ENCODE measurements around the gene SUCLG2. TPM values are rescaled to one million over a fixed set of nuclear protein-coding genes. Genes with fewer than 3 reads are reported as not detected.

Gene SUCLG2
- total RNA-seq, 3 donors from 2014 or later (not counting 1 experiment from before 2014, with no cell fraction given), result 43.6 to 55.8 (median 49.9) TPM

DNA sequence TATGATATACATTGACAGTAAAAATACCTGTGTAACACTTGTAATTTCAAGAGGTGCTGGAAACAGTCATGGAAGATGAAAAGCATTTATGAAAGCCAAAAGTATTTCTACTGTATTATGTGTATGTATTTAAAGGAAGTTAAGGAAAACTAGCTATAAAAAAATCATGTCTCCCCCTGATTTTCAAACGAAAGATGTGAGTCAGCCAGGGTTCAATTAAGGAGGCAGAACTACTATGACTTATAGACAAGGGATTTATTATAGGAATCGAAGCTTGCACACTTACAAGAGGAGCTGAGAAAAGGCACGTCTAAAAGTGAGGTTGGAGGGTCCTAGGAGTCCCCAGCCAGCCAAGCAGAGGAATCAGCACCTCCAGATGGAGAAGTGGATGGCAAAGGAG, 119.4 kb downstream of the SUCLG2 start:
- Mint-ChIP-seq H3K36me3 (no peaks in the 10 kb centered on the region), H3K4me3 (no peak overlapping the region), H3K27ac (peak overlapping the region in 1 of 2 donors; percentile 47), H3K4me1 (peaks cover 46 to 50% of the 10 kb centered on the region in 2 donors), H3K27me3 (ENCODE audit: low read depth in 2 of 2) (no peaks in the 10 kb centered on the region), H3K9me3 (peaks cover 0 to 3% of the 10 kb centered on the region in 2 donors)
- intact Hi-C loops (cut with micrococcal nuclease), result no loop called here
- TF ChIP-seq, protein P1, sequence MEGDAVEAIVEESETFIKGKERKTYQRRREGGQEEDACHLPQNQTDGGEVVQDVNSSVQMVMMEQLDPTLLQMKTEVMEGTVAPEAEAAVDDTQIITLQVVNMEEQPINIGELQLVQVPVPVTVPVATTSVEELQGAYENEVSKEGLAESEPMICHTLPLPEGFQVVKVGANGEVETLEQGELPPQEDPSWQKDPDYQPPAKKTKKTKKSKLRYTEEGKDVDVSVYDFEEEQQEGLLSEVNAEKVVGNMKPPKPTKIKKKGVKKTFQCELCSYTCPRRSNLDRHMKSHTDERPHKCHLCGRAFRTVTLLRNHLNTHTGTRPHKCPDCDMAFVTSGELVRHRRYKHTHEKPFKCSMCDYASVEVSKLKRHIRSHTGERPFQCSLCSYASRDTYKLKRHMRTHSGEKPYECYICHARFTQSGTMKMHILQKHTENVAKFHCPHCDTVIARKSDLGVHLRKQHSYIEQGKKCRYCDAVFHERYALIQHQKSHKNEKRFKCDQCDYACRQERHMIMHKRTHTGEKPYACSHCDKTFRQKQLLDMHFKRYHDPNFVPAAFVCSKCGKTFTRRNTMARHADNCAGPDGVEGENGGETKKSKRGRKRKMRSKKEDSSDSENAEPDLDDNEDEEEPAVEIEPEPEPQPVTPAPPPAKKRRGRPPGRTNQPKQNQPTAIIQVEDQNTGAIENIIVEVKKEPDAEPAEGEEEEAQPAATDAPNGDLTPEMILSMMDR (IDR thresholded peaks at IDR 0.05), result no peak
- 89% methylated on average over 3 of the region's 3 CpGs for WGBS (ENCODE audit: insufficient coverage)
- DNase-seq (no peak), ATAC-seq (no peak)
- H3K4me3 ChIP-seq (ENCODE audit: low read length), result no peak overlapping the region
- no peaks in the 10 kb centered on the region for H3K4me1 ChIP-seq (ENCODE audit: control insufficient read depth, insufficient read depth, low read length)
- no peak overlapping the region for H3K27ac ChIP-seq (ENCODE audit: low read length)
- H3K36me3 ChIP-seq (ENCODE audit: control insufficient read depth, insufficient read depth, low read length), result peaks cover 2% of the 10 kb centered on the region
- H3K27me3 ChIP-seq (ENCODE audit: control insufficient read depth, insufficient read depth, low read length), result no peaks in the 10 kb centered on the region
- H3K9me3 ChIP-seq (ENCODE audit: control insufficient read depth, insufficient read depth, low read length), result no peaks in the 10 kb centered on the region

DNA sequence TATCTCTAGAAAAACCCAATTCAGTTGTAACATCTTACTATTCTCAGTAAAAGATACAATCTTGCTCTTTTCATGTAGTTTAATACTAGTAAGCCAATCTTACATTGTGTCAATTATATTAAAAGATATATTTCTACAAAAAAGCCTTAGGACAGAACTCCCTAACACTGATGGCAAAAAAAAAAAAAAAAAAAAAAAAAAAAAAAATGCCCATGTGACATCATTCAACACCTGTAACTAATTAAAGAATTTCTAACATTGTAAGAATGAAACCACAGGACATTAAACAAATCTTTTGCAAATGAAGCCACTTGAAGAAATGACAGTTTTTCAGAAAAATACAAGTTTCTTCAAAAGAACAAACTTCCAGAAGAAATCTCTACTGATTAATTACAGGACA, 119.8 kb downstream of the SUCLG2 start:
- H3K4me1 ChIP-seq (ENCODE audit: control insufficient read depth, insufficient read depth, low read length), result no peaks in the 10 kb centered on the region
- ATAC-seq, result no peak
- no peaks in the 10 kb centered on the region for H3K9me3 ChIP-seq (ENCODE audit: control insufficient read depth, insufficient read depth, low read length)
- H3K4me1 Mint-ChIP-seq, result peaks cover 50 to 54% of the 10 kb centered on the region in 2 donors
- H3K4me3 ChIP-seq (ENCODE audit: low read length), result no peak overlapping the region
- no peaks in the 10 kb centered on the region for H3K27me3 ChIP-seq (ENCODE audit: control insufficient read depth, insufficient read depth, low read length)
- H3K27me3 Mint-ChIP-seq (ENCODE audit: low read depth in 2 of 2), result no peaks in the 10 kb centered on the region
- H3K36me3 ChIP-seq (ENCODE audit: control insufficient read depth, insufficient read depth, low read length), result peaks cover 2% of the 10 kb centered on the region
- H3K27ac Mint-ChIP-seq, result peak overlapping the region in 1 of 2 donors; percentile 47
- no peak overlapping the region for H3K4me3 Mint-ChIP-seq
- no peak overlapping the region for H3K27ac ChIP-seq (ENCODE audit: low read length)
- DNase-seq, result no peak
- TF ChIP-seq, protein P1 (IDR thresholded peaks at IDR 0.05), result no peak
- intact Hi-C loops (cut with micrococcal nuclease), result no loop called here
- no peaks in the 10 kb centered on the region for H3K36me3 Mint-ChIP-seq
- H3K9me3 Mint-ChIP-seq, result no peaks in the 10 kb centered on the region

DNA sequence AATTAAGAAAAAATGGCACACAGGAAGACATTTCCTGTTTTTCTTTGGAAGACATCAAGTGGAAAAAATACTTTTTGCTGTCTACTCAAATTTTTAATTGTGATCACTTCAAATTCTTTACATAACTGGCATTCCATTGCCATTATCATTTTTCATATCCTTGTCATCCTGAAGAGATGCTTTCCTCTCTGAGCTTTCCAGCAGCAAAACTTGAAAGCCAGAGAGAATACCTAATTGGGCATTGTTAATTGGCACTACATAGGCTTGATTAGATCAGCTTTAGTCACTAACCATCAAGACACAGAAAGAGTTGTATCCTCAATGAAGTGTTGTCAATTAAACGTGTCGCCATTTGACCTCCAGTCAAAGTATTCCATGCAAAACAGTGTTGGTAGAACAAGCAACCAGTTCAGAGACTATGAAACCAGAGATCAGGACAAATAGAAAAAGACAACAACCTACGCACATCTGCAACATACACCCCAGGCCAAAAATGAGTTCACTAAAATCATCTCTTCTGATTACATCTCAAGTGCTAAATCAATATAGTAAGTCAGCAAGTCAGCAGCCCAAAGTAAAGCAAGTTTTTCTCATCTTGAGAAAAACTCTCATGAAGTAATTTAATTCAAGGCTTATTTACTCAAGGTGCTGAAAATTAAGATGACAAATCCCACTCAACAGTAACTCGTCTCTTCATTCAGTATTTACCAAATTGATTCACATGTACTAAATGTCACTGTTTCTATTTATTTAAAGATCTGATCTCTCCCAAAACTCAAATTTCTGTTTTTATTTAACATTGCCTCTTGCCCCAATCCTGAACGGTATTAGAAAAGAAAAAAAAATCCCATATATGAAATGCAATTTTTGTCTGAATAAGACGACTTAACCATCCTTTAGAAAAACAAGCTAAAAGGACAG, 123.0 kb downstream of the SUCLG2 start:
- H3K9me3 Mint-ChIP-seq, result no peaks in the 10 kb centered on the region
- H3K36me3 Mint-ChIP-seq, result peaks cover 9% of the 10 kb centered on the region
- DNase-seq, result no peak
- no peak overlapping the region for H3K27ac Mint-ChIP-seq
- H3K27ac ChIP-seq (ENCODE audit: low read length), result no peak overlapping the region
- no peak overlapping the region for H3K4me3 Mint-ChIP-seq
- no peaks in the 10 kb centered on the region for H3K27me3 ChIP-seq (ENCODE audit: control insufficient read depth, insufficient read depth, low read length)
- no peak for ATAC-seq
- TF ChIP-seq, protein P1 (IDR thresholded peaks at IDR 0.05), result no peak
- peaks cover 57% of the 10 kb centered on the region in 2 donors for H3K4me1 Mint-ChIP-seq
- H3K27me3 Mint-ChIP-seq (ENCODE audit: low read depth in 2 of 2), result no peaks in the 10 kb centered on the region
- H3K4me3 ChIP-seq (ENCODE audit: low read length), result no peak overlapping the region
- WGBS (ENCODE audit: insufficient coverage), result 96% methylated on average over 4 of the region's 6 CpGs
- no peaks in the 10 kb centered on the region for H3K4me1 ChIP-seq (ENCODE audit: control insufficient read depth, insufficient read depth, low read length)
- intact Hi-C loops (cut with micrococcal nuclease), result no loop called here
- H3K36me3 ChIP-seq (ENCODE audit: control insufficient read depth, insufficient read depth, low read length), result peaks cover 16% of the 10 kb centered on the region
- no peaks in the 10 kb centered on the region for H3K9me3 ChIP-seq (ENCODE audit: control insufficient read depth, insufficient read depth, low read length)

Measured in natural killer cell (primary cell).